Neuronal stem cell (in vitro differentiated cells): ENCODE measurements around the gene PHKB.

Experiments used
- DNase-seq: peaks from one replicate; pipeline ENCODE4 v3.0.0-alpha.2; 2013; ENCODE audit warnings: low spot score
- H2AFZ ChIP-seq: one replicate; pipeline ENCODE4 v1.6.1; 2013; ENCODE audit warnings: mild to moderate bottlenecking, low read length, inconsistent platforms
- H2AK5ac ChIP-seq: 2 replicates; pipeline ENCODE4 v1.6.1; 2013; ENCODE audit warnings: low read depth, mild to moderate bottlenecking, inconsistent platforms, low read length, moderate library complexity, mixed read lengths
- H2BK120ac ChIP-seq: 2 replicates; pipeline ENCODE4 v1.6.1; 2013; ENCODE audit warnings: low read depth, mild to moderate bottlenecking, inconsistent platforms, low read length, moderate library complexity, mixed read lengths
- H2BK12ac ChIP-seq: one replicate; pipeline ENCODE4 v1.6.1; 2013; ENCODE audit warnings: low read length, inconsistent platforms
- H2BK15ac ChIP-seq: 2 replicates; pipeline ENCODE4 v1.6.1; 2013; ENCODE audit warnings: mild to moderate bottlenecking, low read length, inconsistent platforms, mixed read lengths
- H2BK5ac ChIP-seq: one replicate; pipeline ENCODE4 v1.6.1; 2013; ENCODE audit warnings: inconsistent platforms, mild to moderate bottlenecking, low read length, moderate library complexity
- H3K14ac ChIP-seq: one replicate; pipeline ENCODE4 v1.6.1; 2013; ENCODE audit warnings: low read length, inconsistent platforms
- H3K18ac ChIP-seq: 2 replicates; pipeline ENCODE4 v1.6.1; 2013; ENCODE audit warnings: low read length, inconsistent platforms
- H3K23ac ChIP-seq: 2 replicates; pipeline ENCODE4 v1.6.1; 2013; ENCODE audit warnings: low read depth, mild to moderate bottlenecking, mixed read lengths, low read length, inconsistent platforms; ENCODE audit not compliant: poor library complexity
- H3K27ac ChIP-seq: replicated peaks from 3 replicates; pipeline ENCODE4 v1.5.1; 2013; ENCODE audit warnings: low read length, inconsistent platforms
- H3K27me3 ChIP-seq, 3 experiments: 2 replicates each; pipeline ENCODE4 v1.6.1; 2013; ENCODE audit warnings: low read length in 3 of 3, mild to moderate bottlenecking in 2 of 3, inconsistent platforms in 1 of 3, low read depth in 1 of 3, mixed read lengths in 1 of 3, moderate library complexity in 1 of 3; ENCODE audit not compliant: control insufficient read depth in 3 of 3, insufficient read depth in 3 of 3
- H3K36me3 ChIP-seq, 2 donors: replicated peaks in 1 of 2; 2 replicates each; pipeline ENCODE4 v1.6.1; 2013; ENCODE audit warnings: low read length in 2 of 2; ENCODE audit not compliant: control insufficient read depth in 2 of 2, insufficient read depth in 2 of 2
- H3K4ac ChIP-seq: 2 replicates; pipeline ENCODE4 v1.6.1; 2013; ENCODE audit warnings: inconsistent platforms, mild to moderate bottlenecking, low read length, moderate library complexity
- H3K4me1 ChIP-seq, 2 donors: 1 replicate in 1 of 2; 2 replicates in 1 of 2; pipeline ENCODE4 v1.6.1; 2013; ENCODE audit warnings: low read length in 2 of 2, low read depth in 1 of 2; ENCODE audit not compliant: control insufficient read depth in 2 of 2, insufficient read depth in 1 of 2
- H3K4me2 ChIP-seq: one replicate; pipeline ENCODE4 v1.6.1; 2013; ENCODE audit warnings: mild to moderate bottlenecking, low read length, inconsistent platforms; ENCODE audit not compliant: insufficient read depth, poor library complexity, severe bottlenecking
- H3K4me3 ChIP-seq, 2 donors: 2 replicates each; pipeline ENCODE4 v1.5.1; 2013; ENCODE audit warnings: low read length in 2 of 2, mild to moderate bottlenecking in 2 of 2, inconsistent platforms in 1 of 2, moderate library complexity in 1 of 2
- H3K79me1 ChIP-seq: one replicate; pipeline ENCODE4 v1.6.1; 2013; ENCODE audit warnings: low read depth, mild to moderate bottlenecking, inconsistent platforms, low read length, moderate library complexity
- H3K9ac ChIP-seq: one replicate; pipeline ENCODE4 v1.6.1; 2013; ENCODE audit warnings: mild to moderate bottlenecking, low read depth, low read length, inconsistent platforms; ENCODE audit not compliant: poor library complexity
- H3K9me3 ChIP-seq, 2 donors: replicated peaks in 1 of 2; 2 replicates each; pipeline versions ENCODE3 to v1.6.1; 2013; ENCODE audit warnings: low read length in 2 of 2, mild to moderate bottlenecking in 2 of 2, inconsistent platforms in 1 of 2, low read depth in 1 of 2, mixed read lengths in 1 of 2, moderate library complexity in 1 of 2; ENCODE audit not compliant: control insufficient read depth in 2 of 2, insufficient read depth in 1 of 2
- H4K8ac ChIP-seq: one replicate; pipeline ENCODE4 v1.6.1; 2013; ENCODE audit warnings: low read depth, mild to moderate bottlenecking, inconsistent platforms, low read length, moderate library complexity
- H4K91ac ChIP-seq: one replicate; pipeline ENCODE4 v1.6.1; 2013; ENCODE audit warnings: low read length, low read depth, mild to moderate bottlenecking, inconsistent platforms; ENCODE audit not compliant: poor library complexity
- WGBS, 2 donors: extraction: QIAGEN DNeasy Blood & Tissue Kit; methylation state at CpG; one replicate each; pipeline ENCODE4 v1.1.7; 2013; ENCODE audit warnings: missing lambda C conversion rate in 2 of 2, mixed read lengths in 1 of 2; ENCODE audit not compliant: insufficient read length in 2 of 2, insufficient replicate concordance in 1 of 2; ENCODE audit errors: extremely low coverage in 2 of 2; 5-methylcytosine and 5-hydroxymethylcytosine counted together

Gene PHKB

DNA sequence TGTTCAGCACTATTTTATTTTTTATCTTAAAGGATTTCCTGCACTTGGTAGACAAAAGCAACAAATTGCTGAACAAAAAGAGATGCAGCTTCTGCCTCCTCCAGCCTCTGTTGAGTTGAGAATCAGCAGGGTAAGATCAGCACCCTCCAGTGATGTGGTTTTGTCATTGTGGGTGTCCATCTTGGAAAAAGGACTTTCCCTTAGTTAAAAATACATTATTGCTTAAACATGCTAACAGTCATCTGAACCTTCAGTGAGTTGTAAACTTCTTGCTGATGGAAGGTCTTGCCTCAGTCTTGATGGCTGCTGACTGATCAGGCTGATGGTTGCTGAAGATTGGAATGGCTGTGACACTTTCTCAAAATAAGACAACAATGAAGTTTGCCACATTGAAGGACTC lies 101.2 kb downstream of the PHKB start:
- no peak overlapping the region for H2BK15ac ChIP-seq
- no peaks in the 10 kb centered on the region for H3K79me1 ChIP-seq
- H3K4me2 ChIP-seq = no peak overlapping the region
- H4K91ac ChIP-seq = no peak overlapping the region
- no peak for DNase-seq
- no peaks in the 10 kb centered on the region for H3K36me3 ChIP-seq
- no peak overlapping the region for H3K14ac ChIP-seq
- H2BK120ac ChIP-seq = no peak overlapping the region
- H3K27ac ChIP-seq = no peak overlapping the region
- no peaks in the 10 kb centered on the region for H3K4me1 ChIP-seq
- no peak overlapping the region for H2BK12ac ChIP-seq
- H2AK5ac ChIP-seq = no peak overlapping the region
- no peak overlapping the region for H3K4ac ChIP-seq
- H3K23ac ChIP-seq = no peak overlapping the region
- no peak overlapping the region for H2BK5ac ChIP-seq
- H3K27me3 ChIP-seq = no peaks in the 10 kb centered on the region
- H3K18ac ChIP-seq = no peak overlapping the region
- H2AFZ ChIP-seq = no peak overlapping the region
- H3K4me3 ChIP-seq = no peak overlapping the region
- no peak overlapping the region for H4K8ac ChIP-seq
- H3K9me3 ChIP-seq = peaks cover 0 to 3% of the 10 kb centered on the region in 2 donors
- H3K9ac ChIP-seq = no peak overlapping the region

DNA sequence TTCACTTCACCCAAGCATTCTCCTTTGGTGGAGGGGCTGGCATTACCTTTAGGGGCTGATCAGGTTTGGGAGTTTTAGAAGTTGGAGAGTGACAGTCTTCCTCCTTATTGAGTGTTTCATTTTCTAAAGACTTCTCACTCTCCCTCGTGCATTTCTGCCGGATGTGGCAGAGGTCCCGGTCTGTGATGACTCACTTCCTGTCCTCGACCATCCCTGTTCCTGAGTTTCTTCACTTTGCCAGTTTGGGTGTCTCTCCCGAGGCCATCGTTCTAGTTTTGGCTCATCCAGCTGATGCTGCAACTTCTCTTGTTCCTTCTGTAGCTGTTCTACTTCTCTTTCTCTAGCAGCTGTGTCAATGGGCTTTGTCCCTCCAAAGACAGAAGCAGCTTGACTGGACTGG lies 104.3 kb downstream of the PHKB start:
- Histone ChIP-seq H4K91ac (no peak overlapping the region), H3K27me3 (no peaks in the 10 kb centered on the region), H3K36me3 (no peaks in the 10 kb centered on the region), H3K27ac (no peak overlapping the region), H3K4ac (no peak overlapping the region), H3K4me2 (no peak overlapping the region), H3K18ac (no peak overlapping the region), H3K4me1 (no peaks in the 10 kb centered on the region), H2AFZ (no peak overlapping the region), H3K23ac (no peak overlapping the region), H3K9me3 (peaks cover 0 to 3% of the 10 kb centered on the region in 2 donors), H2AK5ac (no peak overlapping the region), H2BK12ac (no peak overlapping the region), H3K14ac (no peak overlapping the region), H2BK5ac (no peak overlapping the region), H3K79me1 (no peaks in the 10 kb centered on the region), H4K8ac (no peak overlapping the region), H2BK15ac (no peak overlapping the region), H3K4me3 (no peak overlapping the region), H3K9ac (no peak overlapping the region), H2BK120ac (no peak overlapping the region)
- WGBS, 2 donors = no CpG with 5 or more reads among the region's 6 CpGs
- DNase-seq = no peak

DNA sequence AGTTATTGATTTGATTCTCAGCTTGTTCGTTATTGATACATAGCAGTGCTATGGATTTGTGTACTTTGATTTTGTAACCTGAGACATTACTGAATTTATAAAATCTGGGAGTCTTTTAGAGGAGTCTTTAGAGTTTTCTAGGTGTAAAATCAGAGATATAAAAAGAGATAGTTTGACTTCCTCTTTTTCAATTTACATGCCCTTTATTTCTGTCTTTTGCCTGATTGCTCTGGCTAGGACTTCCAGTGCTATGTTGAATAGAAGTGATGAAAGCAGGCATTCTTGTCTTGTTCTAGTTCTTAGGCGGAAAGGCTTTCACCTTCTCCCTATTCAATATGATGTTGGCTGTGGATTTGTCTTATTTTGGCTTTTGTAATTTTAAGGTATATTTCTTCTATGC lies 106.2 kb downstream of the PHKB start:
- Histone ChIP-seq H4K8ac (no peak overlapping the region), H3K9me3 (peaks cover 0 to 3% of the 10 kb centered on the region in 2 donors), H3K4ac (no peak overlapping the region), H3K18ac (no peak overlapping the region), H2BK120ac (no peak overlapping the region), H3K79me1 (no peaks in the 10 kb centered on the region), H2BK15ac (no peak overlapping the region), H2BK5ac (no peak overlapping the region), H3K27me3 (no peaks in the 10 kb centered on the region), H3K27ac (no peak overlapping the region), H3K9ac (no peak overlapping the region), H3K23ac (no peak overlapping the region), H3K4me1 (no peaks in the 10 kb centered on the region), H2AK5ac (no peak overlapping the region), H3K4me3 (no peak overlapping the region), H3K36me3 (no peaks in the 10 kb centered on the region), H2BK12ac (no peak overlapping the region), H3K4me2 (no peak overlapping the region), H3K14ac (no peak overlapping the region), H4K91ac (no peak overlapping the region), H2AFZ (no peak overlapping the region)
- WGBS, 2 donors = no CpG with 5 or more reads among the region's 2 CpGs
- no peak for DNase-seq

DNA sequence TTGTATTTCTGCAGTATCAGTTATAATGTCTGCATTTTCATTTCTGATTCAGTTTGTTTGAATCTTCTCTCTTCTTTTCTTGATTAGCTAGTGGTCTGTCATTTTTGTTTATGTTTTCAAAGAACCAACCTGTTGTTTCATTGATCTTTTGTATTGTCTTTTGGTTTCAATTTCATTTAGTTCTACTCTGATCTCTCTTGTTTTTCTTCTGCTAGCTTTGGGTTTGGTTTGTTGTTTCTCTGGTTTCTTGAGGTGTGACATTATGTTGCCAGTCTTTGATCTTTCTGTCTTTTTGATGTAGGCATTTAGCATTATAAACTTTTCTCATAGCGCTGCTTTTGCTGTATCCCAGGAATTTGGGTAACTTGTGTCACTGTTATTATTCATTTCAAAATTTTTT lies 107.2 kb downstream of the PHKB start:
- no CpG with 5 or more reads among the region's 1 CpG for WGBS, 2 donors
- no peak overlapping the region for H4K8ac ChIP-seq

More for the DNA sequence above, 107.2 kb downstream of the PHKB start:
- H3K79me1 ChIP-seq = no peaks in the 10 kb centered on the region
- peaks cover 0 to 3% of the 10 kb centered on the region in 2 donors for H3K9me3 ChIP-seq
- no peak overlapping the region for H3K18ac ChIP-seq
- H2BK120ac ChIP-seq = no peak overlapping the region
- no peaks in the 10 kb centered on the region for H3K4me1 ChIP-seq
- H2BK15ac ChIP-seq = no peak overlapping the region
- no peak overlapping the region for H2BK5ac ChIP-seq
- no peak overlapping the region for H3K27ac ChIP-seq
- no peak overlapping the region for H2BK12ac ChIP-seq
- no peak overlapping the region for H3K4ac ChIP-seq
- H3K4me2 ChIP-seq = no peak overlapping the region
- no peaks in the 10 kb centered on the region for H3K27me3 ChIP-seq
- no peak overlapping the region for H3K4me3 ChIP-seq
- no peak overlapping the region for H3K23ac ChIP-seq
- H3K36me3 ChIP-seq = peaks cover 0 to 2% of the 10 kb centered on the region in 2 donors
- no peak for DNase-seq
- no peak overlapping the region for H2AK5ac ChIP-seq
- H4K91ac ChIP-seq = no peak overlapping the region
- H3K9ac ChIP-seq = no peak overlapping the region
- no peak overlapping the region for H2AFZ ChIP-seq
- no peak overlapping the region for H3K14ac ChIP-seq
